Lung (tissue), 12 donors: ENCODE data around the gene TEKT3. TPM values are rescaled to one million over a fixed set of nuclear protein-coding genes. Genes with fewer than 3 reads are reported as not detected.

Source experiments
- ATAC-seq: fragments of 200-7000 bp; cut with Tn5 transposase; one replicate; pipeline ENCODE4 v1.9.1; 2020; ENCODE audit warnings: moderate number of reproducible peaks; ENCODE audit not compliant: insufficient read depth, low FRiP score
- DNase-seq, 3 donors: peaks; one replicate each; pipeline ENCODE4 v3.0.0-alpha.2; 2013 to 2017
- H3K27ac ChIP-seq, 2 donors: one replicate each; pipeline ENCODE4 v1.5.1; 2013; ENCODE audit warnings: mild to moderate bottlenecking in 2 of 2, moderate library complexity in 2 of 2, control low read depth in 1 of 2, inconsistent platforms in 1 of 2, low read depth in 1 of 2, low read length in 1 of 2
- H3K27me3 ChIP-seq, 3 donors: one replicate each; pipeline ENCODE4 v1.5.1; 2013; ENCODE audit warnings: low read length in 2 of 3; ENCODE audit not compliant: control insufficient read depth in 3 of 3, insufficient read depth in 3 of 3
- H3K36me3 ChIP-seq, 4 donors: one replicate each; pipeline ENCODE4 v1.5.1; 2013; ENCODE audit warnings: low read length in 4 of 4, mild to moderate bottlenecking in 1 of 4, moderate library complexity in 1 of 4; ENCODE audit not compliant: control insufficient read depth in 4 of 4, insufficient read depth in 4 of 4
- H3K4me1 ChIP-seq, 5 donors: one replicate each; pipeline ENCODE4 v1.5.1; 2013; ENCODE audit warnings: low read length in 5 of 5, mild to moderate bottlenecking in 2 of 5, moderate library complexity in 1 of 5; ENCODE audit not compliant: control insufficient read depth in 5 of 5, insufficient read depth in 5 of 5
- H3K4me3 ChIP-seq: one replicate; pipeline ENCODE4 v1.5.1; 2013; ENCODE audit warnings: mild to moderate bottlenecking, control low read depth, moderate library complexity
- H3K9ac ChIP-seq, 2 donors: one replicate each; pipeline ENCODE4 v1.5.1; 2013; ENCODE audit warnings: low read length in 2 of 2, control low read depth in 1 of 2; ENCODE audit not compliant: insufficient read depth in 1 of 2
- H3K9me3 ChIP-seq, 4 donors: one replicate each; pipeline ENCODE4 v1.5.1; 2013; ENCODE audit warnings: low read length in 3 of 4, mild to moderate bottlenecking in 1 of 4, moderate library complexity in 1 of 4; ENCODE audit not compliant: control insufficient read depth in 4 of 4, insufficient read depth in 3 of 4
- CTCF ChIP-seq: IDR thresholded peaks from 2 replicates; pipeline ENCODE4 v1.5.1; 2012; ENCODE audit warnings: mild to moderate bottlenecking; ENCODE audit errors: control extremely low read depth, extremely low read depth
- WGBS, 2 donors: extraction: QIAGEN DNeasy Blood & Tissue Kit; methylation state at CpG; one replicate each; pipeline ENCODE4 v1.1.7; 2013; 5-methylcytosine and 5-hydroxymethylcytosine counted together
- polyA plus RNA-seq, 2 donors: library from polyadenylated mRNA; stranded (reverse); fragments of 200-250 nt; gene quantifications; one replicate each; pipeline ENCODE4 v1.2.1, GENCODE V29; 2013
- total RNA-seq, 2 donors: library from RNA; depleted of rRNA in 1 of 2; stranded (reverse); fragments of >200 nt in 1 of 2; gene quantifications; one replicate each; pipeline ENCODE4 v1.2.1, GENCODE V29; 2014 to 2021
- donor health status: control.
- donor health status: control.
- donor health status: Bipolar disorder and iron deficiency.
- donor health status: healthy.
- donor health status: DM: yes; HTN: yes; CAD: no.

The TEKT3 gene
- total and polyA plus RNA-seq, 4 donors: 1.2 to 5.4 (median 1.7) TPM

DNA sequence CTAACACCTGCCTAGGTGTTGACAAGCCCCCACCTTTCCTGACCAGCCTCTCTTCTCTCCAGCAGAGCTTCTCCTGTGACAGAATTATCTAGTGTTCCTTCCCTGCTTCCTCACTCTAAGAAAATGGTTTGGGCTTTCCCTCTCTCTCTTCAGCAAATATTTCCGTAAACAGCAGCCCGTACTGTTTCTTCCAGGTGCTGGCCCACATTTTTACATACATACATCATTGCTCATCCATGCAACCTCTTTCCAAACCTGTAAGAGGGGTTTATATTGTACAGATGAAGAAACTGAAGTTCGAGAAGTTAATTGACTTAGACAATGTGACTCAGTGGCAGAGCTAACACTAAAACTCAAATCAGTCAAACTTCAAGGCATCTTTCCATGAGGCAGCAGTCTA lies 569 bp upstream of the TEKT3 start:
- peak overlapping the region; percentile 20 for H3K4me3 ChIP-seq
- H3K27ac ChIP-seq: no peak overlapping the region
- TF ChIP-seq CTCF: no peak
- no peak overlapping the region for H3K9ac ChIP-seq
- H3K36me3 ChIP-seq: no peaks in the 10 kb centered on the region
- 75 to 91% methylated on average over 3 of the region's 3 CpGs for WGBS, 2 donors
- no peaks in the 10 kb centered on the region for H3K9me3 ChIP-seq
- H3K4me1 ChIP-seq: peaks cover 0 to 9% (median 0%) of the 10 kb centered on the region in 5 donors
- no peak for DNase-seq
- H3K27me3 ChIP-seq: peaks cover 2 to 3% (median 3%) of the 10 kb centered on the region in 3 donors
- no peak for ATAC-seq

DNA sequence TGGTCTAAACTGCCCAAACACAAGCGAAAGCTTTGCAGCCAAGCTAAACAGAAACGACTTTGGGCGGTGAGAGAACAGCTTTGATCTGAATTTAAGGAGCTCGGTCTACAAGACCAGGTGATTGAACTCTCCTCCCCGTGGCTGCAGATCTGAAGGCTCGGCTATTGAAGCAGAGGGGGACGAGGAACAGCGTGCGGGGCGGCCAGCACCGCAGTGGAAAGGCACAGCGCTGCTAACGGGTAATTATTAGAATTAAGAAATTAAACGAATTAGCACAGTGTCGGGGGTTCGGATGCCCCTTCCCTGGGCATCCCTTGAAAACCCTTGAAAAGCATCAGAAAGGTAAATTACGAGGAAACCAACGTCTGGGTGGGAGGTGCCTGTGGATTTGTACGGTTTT lies 431 bp downstream of the TEKT3 start:
- no peak for ATAC-seq
- no peak for TF ChIP-seq CTCF
- DNase-seq: peak in 2 of 3 donors; percentile 21 to 35
- WGBS, 2 donors: 7% methylated on average over 19 of the region's 19 CpGs
- Histone ChIP-seq H3K27ac (no peak overlapping the region), H3K4me3 (peak overlapping the region; percentile 23), H3K36me3 (no peaks in the 10 kb centered on the region), H3K9ac (peak overlapping the region in 1 of 2 donors; percentile 70), H3K4me1 (peaks cover 0 to 9% (median 0%) of the 10 kb centered on the region in 5 donors), H3K27me3 (peaks cover 0 to 3% (median 3%) of the 10 kb centered on the region in 3 donors), H3K9me3 (no peaks in the 10 kb centered on the region)

DNA sequence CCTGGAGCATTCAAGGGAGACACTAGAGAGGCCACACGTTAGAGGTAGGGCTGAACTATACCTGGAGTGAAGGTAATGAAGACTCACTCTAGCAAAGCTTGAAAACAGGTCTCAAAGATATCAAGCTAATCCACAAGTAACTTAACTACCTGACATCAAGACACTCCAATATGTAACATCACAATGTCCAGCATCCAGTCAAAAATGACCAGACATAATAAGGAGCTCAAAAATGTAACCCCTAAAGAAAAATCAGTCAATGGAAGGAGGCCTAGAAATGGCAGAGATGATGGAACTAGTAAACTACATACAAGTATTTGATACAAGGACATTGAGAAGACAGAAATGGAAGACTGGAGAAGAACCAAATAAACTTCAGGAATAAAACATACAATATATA lies 6.0 kb downstream of the TEKT3 start:
- Histone ChIP-seq H3K9ac (no peak overlapping the region), H3K4me1 (no peaks in the 10 kb centered on the region), H3K27ac (no peak overlapping the region), H3K4me3 (no peak overlapping the region), H3K36me3 (no peaks in the 10 kb centered on the region), H3K9me3 (peaks cover 0 to 5% (median 1%) of the 10 kb centered on the region in 4 donors), H3K27me3 (no peaks in the 10 kb centered on the region)
- ATAC-seq (no peak), DNase-seq (no peak)
- WGBS, 2 donors: 60 to 88% methylated on average over 1 of the region's 1 CpG
- TF ChIP-seq CTCF: no peak

- ATAC-seq (no peak), DNase-seq (no peak)
- TF ChIP-seq CTCF: no peak
- peaks cover 0 to 5% (median 1%) of the 10 kb centered on the region in 4 donors for H3K9me3 ChIP-seq
- no peak overlapping the region for H3K27ac ChIP-seq
- no peaks in the 10 kb centered on the region for H3K36me3 ChIP-seq
- H3K27me3 ChIP-seq: no peaks in the 10 kb centered on the region
- 81 to 88% methylated on average over 3 of the region's 3 CpGs for WGBS, 2 donors
- H3K4me3 ChIP-seq: no peak overlapping the region
- no peaks in the 10 kb centered on the region for H3K4me1 ChIP-seq
- no peak overlapping the region for H3K9ac ChIP-seq
Observed at GRCh38 chr17:15334266-15334665, 7.1 kb downstream of the TEKT3 start.
